K562 (cell line): ENCODE measurements around the gene ZSCAN25. TPM values are rescaled to one million over a fixed set of nuclear protein-coding genes. Genes with fewer than 3 reads are reported as not detected.

ENCODE experiments used
- CHD1 ChIP-seq: fragments of 200-600 bp; sonication (generic); IDR thresholded peaks from one replicate; pipeline ENCODE4 v1.6.1; 2012; ENCODE audit warnings: mild to moderate bottlenecking, moderate library complexity, low read length, inconsistent platforms
- EHMT2 ChIP-seq: fragments of 450-650 bp; IDR thresholded peaks from 2 replicates; pipeline ENCODE4 v1.6.1; 2018; ENCODE audit warnings: antibody characterized with exemption
- EWSR1 ChIP-seq: fragments of 450-650 bp; IDR thresholded peaks from 2 replicates; pipeline ENCODE4 v1.6.1; 2018; ENCODE audit warnings: borderline replicate concordance, mild to moderate bottlenecking, low read depth, moderate library complexity; ENCODE audit not compliant: partially characterized antibody
- FOXK2 ChIP-seq, 2 experiments: fragments of 450-650 bp; IDR thresholded peaks in 1 of 2; conservative IDR thresholded peaks in 1 of 2; 2 replicates each; pipeline ENCODE4 v1.6.1; 2016; ENCODE audit warnings: low read depth in 2 of 2, mild to moderate bottlenecking in 1 of 2
- HEY1 ChIP-seq: fragments of 250-450 bp; sonication (Bioruptor Pico); IDR thresholded peaks from 2 replicates; pipeline ENCODE4 v1.5.0; 2020; ENCODE audit warnings: mild to moderate bottlenecking, moderate library complexity, borderline replicate concordance
- L3MBTL2 ChIP-seq: fragments of 450-650 bp; IDR thresholded peaks from 2 replicates; pipeline ENCODE4 v1.6.1; 2016; ENCODE audit warnings: mild to moderate bottlenecking, moderate library complexity
- MBD2 ChIP-seq: sonication (generic); IDR thresholded peaks from 2 replicates; pipeline ENCODE4 v1.6.1; 2016; ENCODE audit warnings: low read depth, borderline replicate concordance
- NCOR1 ChIP-seq: fragments of 450-650 bp; IDR thresholded peaks from 2 replicates; pipeline ENCODE4 v1.6.1; 2016; ENCODE audit warnings: mild to moderate bottlenecking, moderate library complexity
- NEUROD1 ChIP-seq: fragments of 150-350 bp; IDR thresholded peaks from 2 replicates; pipeline ENCODE4 v1.6.1; 2014; ENCODE audit warnings: borderline replicate concordance, low read length, low read depth; ENCODE audit not compliant: partially characterized antibody
- SPI1 ChIP-seq: IDR thresholded peaks from 2 replicates; pipeline ENCODE4 v1.6.1; 2011; ENCODE audit warnings: low read depth, low read length, control low read depth, borderline replicate concordance
- ZEB2 ChIP-seq: fragments of 450-650 bp; IDR thresholded peaks from 2 replicates; pipeline ENCODE4 v1.6.1; 2016
- ZFX ChIP-seq: sonication (generic); formaldehyde crosslinking; IDR thresholded peaks from 2 replicates; pipeline ENCODE4 v1.8.0; 2022; ENCODE audit warnings: mild to moderate bottlenecking, missing genetic modification reagents, moderate library complexity
- ZNF75A ChIP-seq: fragments of 450-650 bp; formaldehyde crosslinking; IDR thresholded peaks from 2 replicates; pipeline ENCODE4 v1.4.0; 2020; ENCODE audit warnings: mild to moderate bottlenecking
- ZNF766 ChIP-seq: fragments of 200-800 bp; sonication (Bioruptor generic); conservative IDR thresholded peaks from 2 replicates; pipeline ENCODE4 v1.6.1; 2016; ENCODE audit warnings: missing genetic modification characterization, missing compliant biosample characterization
- polyA plus RNA-seq, 8 experiments: library from polyadenylated mRNA; depleted of rRNA in 4 of 8; stranded (reverse) in 5 of 8; unstranded in 3 of 8; fragments of >200 nt; fragmentation: Nextera tagmentation in 2 of 8; fragmentation: Illumina TruSeq in 1 of 8; extraction: Ambion mirVana in 2 of 8; extraction: Trizol in 1 of 8; gene quantifications; 2 replicates each; pipeline versions ENCODE4 v1.2.1 to v1.2.3, GENCODE V29; 2011 to 2014; ENCODE audit warnings: inconsistent platforms in 1 of 8, missing spikeins in 1 of 8
- total RNA-seq, 7 experiments: library from RNA; depleted of rRNA in 6 of 7; stranded (reverse); fragments of >200 nt in 6 of 7; fragmentation: Illumina TruSeq in 2 of 7; extraction: Trizol in 2 of 7; gene quantifications; 2 replicates each; pipeline versions ENCODE4 v1.2.1 to v1.2.3, GENCODE V29; 2011 to 2021; ENCODE audit warnings: low replicate concordance in 1 of 7
- TF ChIP-seq, protein P1 (sequence below): IDR thresholded peaks from 2 replicates; pipeline ENCODE4 v1.6.1; 2016; ENCODE audit warnings: missing genetic modification characterization, missing compliant biosample characterization
- TF ChIP-seq, protein P2 (sequence below), 2 experiments: fragments of 450-650 bp; IDR thresholded peaks; 2 replicates each; pipeline ENCODE4 v1.6.1; 2016
- TF ChIP-seq, protein P3 (sequence below): fragments of 250-450 bp; sonication (Bioruptor Pico); IDR thresholded peaks from 2 replicates; pipeline ENCODE4 v1.8.0; 2022; ENCODE audit warnings: inconsistent platforms
- TF ChIP-seq, protein P4 (sequence below): fragments of 200-800 bp; sonication (Bioruptor generic); IDR thresholded peaks from 2 replicates; pipeline ENCODE4 v1.6.1; 2017; ENCODE audit warnings: missing genetic modification characterization, missing compliant biosample characterization
- TF ChIP-seq, protein P5 (sequence below), 2 experiments: fragments of 450-650 bp in 1 of 2; sonication (generic) in 1 of 2; formaldehyde crosslinking in 1 of 2; IDR thresholded peaks in 1 of 2; conservative IDR thresholded peaks in 1 of 2; 2 replicates each; pipeline versions ENCODE4 v1.6.1 to v1.8.1; 2016 to 2023; ENCODE audit warnings: mild to moderate bottlenecking in 2 of 2, moderate library complexity in 2 of 2, inconsistent platforms in 1 of 2, missing genetic modification reagents in 1 of 2

The ZSCAN25 gene
- total and polyA plus RNA-seq, 9 of the 15 experiments (the other 6 are each of a cell fraction or from before 2014, with no cell fraction given), result 0.94 to 18.4 (median 12.8) TPM

DNA sequence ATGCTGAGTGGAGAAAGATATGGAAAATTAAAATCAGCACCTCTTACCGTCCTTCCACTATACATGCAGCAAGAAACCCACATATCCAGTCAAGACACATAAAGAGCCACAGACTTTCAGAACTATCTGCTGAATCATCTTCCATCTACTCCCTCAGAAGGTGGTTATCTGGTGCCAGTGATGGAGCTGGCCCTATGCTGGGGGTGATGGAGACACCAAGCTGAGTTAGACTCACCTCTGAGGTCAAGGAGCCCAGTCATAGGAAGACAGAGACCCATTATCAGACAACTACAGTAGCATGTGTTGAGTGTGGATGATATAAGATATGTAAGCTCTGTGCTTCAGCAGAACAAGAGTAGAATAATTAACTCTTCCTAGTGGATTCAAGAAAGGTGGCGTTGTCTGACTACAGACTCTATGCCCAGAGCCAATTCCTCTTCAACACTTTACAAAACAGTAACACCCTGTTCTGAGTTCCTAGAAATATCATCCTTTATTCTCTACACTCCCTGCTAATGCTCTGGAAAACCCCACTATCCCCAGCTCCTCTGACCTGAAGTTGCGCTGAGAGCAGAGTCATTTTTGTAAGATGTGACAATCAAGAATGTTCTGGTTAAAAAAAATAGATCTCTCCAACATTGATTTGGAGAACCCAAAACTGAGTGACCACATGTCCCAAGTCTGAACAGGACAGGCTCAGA is 48.7 kb downstream of the ZSCAN25 start (continued):
- TF ChIP-seq, protein P1, sequence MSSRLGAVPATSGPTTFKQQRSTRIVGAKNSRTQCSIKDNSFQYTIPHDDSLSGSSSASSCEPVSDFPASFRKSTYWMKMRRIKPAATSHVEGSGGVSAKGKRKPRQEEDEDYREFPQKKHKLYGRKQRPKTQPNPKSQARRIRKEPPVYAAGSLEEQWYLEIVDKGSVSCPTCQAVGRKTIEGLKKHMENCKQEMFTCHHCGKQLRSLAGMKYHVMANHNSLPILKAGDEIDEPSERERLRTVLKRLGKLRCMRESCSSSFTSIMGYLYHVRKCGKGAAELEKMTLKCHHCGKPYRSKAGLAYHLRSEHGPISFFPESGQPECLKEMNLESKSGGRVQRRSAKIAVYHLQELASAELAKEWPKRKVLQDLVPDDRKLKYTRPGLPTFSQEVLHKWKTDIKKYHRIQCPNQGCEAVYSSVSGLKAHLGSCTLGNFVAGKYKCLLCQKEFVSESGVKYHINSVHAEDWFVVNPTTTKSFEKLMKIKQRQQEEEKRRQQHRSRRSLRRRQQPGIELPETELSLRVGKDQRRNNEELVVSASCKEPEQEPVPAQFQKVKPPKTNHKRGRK, result no peak
- TF ChIP-seq NEUROD1 (peak; percentile 63), SPI1 (no peak), ZNF75A (CRISPR knock-in tag) (no peak), EHMT2 (peak; percentile 93), ZFX (no peak), FOXK2 (conservative IDR thresholded peaks at IDR 0.05 in 1 of 2, IDR thresholded peaks at IDR 0.05 in 1 of 2; ENCODE audit: low read depth in 2 of 2) (peak in 1 of 2 experiments; percentile 72; a peak in 2 of 4 replicates), MBD2 (peak; percentile 90), L3MBTL2 (peak; percentile 86), NCOR1 (peak; percentile 99), ZEB2 (peak; percentile 99), CHD1 (no peak), ZNF766 (CRISPR knock-in tag) (peak; percentile 73), HEY1 (CRISPR knock-in tag) (no peak), EWSR1 (peak; percentile 76)
- TF ChIP-seq, protein P2, sequence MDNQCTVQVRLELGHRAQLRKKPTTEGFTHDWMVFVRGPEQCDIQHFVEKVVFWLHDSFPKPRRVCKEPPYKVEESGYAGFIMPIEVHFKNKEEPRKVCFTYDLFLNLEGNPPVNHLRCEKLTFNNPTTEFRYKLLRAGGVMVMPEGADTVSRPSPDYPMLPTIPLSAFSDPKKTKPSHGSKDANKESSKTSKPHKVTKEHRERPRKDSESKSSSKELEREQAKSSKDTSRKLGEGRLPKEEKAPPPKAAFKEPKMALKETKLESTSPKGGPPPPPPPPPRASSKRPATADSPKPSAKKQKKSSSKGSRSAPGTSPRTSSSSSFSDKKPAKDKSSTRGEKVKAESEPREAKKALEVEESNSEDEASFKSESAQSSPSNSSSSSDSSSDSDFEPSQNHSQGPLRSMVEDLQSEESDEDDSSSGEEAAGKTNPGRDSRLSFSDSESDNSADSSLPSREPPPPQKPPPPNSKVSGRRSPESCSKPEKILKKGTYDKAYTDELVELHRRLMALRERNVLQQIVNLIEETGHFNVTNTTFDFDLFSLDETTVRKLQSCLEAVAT (IDR thresholded peaks at IDR 0.05), result peak; percentile 26 to 87; a peak in 2 of 4 replicates
- TF ChIP-seq, protein P3, sequence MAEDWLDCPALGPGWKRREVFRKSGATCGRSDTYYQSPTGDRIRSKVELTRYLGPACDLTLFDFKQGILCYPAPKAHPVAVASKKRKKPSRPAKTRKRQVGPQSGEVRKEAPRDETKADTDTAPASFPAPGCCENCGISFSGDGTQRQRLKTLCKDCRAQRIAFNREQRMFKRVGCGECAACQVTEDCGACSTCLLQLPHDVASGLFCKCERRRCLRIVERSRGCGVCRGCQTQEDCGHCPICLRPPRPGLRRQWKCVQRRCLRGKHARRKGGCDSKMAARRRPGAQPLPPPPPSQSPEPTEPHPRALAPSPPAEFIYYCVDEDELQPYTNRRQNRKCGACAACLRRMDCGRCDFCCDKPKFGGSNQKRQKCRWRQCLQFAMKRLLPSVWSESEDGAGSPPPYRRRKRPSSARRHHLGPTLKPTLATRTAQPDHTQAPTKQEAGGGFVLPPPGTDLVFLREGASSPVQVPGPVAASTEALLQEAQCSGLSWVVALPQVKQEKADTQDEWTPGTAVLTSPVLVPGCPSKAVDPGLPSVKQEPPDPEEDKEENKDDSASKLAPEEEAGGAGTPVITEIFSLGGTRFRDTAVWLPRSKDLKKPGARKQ, result no peak
- TF ChIP-seq, protein P4, sequence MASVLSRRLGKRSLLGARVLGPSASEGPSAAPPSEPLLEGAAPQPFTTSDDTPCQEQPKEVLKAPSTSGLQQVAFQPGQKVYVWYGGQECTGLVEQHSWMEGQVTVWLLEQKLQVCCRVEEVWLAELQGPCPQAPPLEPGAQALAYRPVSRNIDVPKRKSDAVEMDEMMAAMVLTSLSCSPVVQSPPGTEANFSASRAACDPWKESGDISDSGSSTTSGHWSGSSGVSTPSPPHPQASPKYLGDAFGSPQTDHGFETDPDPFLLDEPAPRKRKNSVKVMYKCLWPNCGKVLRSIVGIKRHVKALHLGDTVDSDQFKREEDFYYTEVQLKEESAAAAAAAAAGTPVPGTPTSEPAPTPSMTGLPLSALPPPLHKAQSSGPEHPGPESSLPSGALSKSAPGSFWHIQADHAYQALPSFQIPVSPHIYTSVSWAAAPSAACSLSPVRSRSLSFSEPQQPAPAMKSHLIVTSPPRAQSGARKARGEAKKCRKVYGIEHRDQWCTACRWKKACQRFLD, result peak; percentile 95
- TF ChIP-seq, protein P5, sequence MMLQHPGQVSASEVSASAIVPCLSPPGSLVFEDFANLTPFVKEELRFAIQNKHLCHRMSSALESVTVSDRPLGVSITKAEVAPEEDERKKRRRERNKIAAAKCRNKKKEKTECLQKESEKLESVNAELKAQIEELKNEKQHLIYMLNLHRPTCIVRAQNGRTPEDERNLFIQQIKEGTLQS (IDR thresholded peaks at IDR 0.05), result peak; percentile 85
- TF ChIP-seq, protein P5 (CRISPR knock-in tag; conservative IDR thresholded peaks at IDR 0.05), result peak; percentile 39; the same call in 1 of the 2 replicates
